PFSK-1 (cell line): Measurements from ENCODE around the gene RPL22L1.

ENCODE experiments used
- FOXP2 ChIP-seq: optimal IDR thresholded peaks from 2 replicates; pipeline ENCODE3; 2011; ENCODE audit warnings: borderline replicate concordance, control low read depth, inconsistent platforms; ENCODE audit not compliant: insufficient read depth; ENCODE audit errors: extremely low read length, extremely low read depth
- POLR2AphosphoS5 ChIP-seq: IDR thresholded peaks from 2 replicates; pipeline ENCODE4 v1.6.1; 2012; ENCODE audit warnings: low read depth, mild to moderate bottlenecking, control low read depth, low read length, moderate library complexity
- SIN3A ChIP-seq: IDR thresholded peaks from 2 replicates; pipeline ENCODE4 v1.6.1; 2012; ENCODE audit warnings: mild to moderate bottlenecking, low read length, moderate library complexity, borderline replicate concordance; ENCODE audit not compliant: insufficient read depth
- TAF1 ChIP-seq: IDR thresholded peaks from 2 replicates; pipeline ENCODE4 v1.6.1; 2012; ENCODE audit warnings: low read length, control low read depth, borderline replicate concordance; ENCODE audit not compliant: insufficient read depth
- TF ChIP-seq, protein P1 (sequence below), 2 experiments: IDR thresholded peaks; 2 replicates each; pipeline versions ENCODE4 v1.6.1 to v1.8.0; 2011 to 2012; ENCODE audit warnings: low read depth in 2 of 2, low read length in 2 of 2, control low read depth in 1 of 2, inconsistent platforms in 1 of 2, mild to moderate bottlenecking in 1 of 2, moderate library complexity in 1 of 2; ENCODE audit not compliant: insufficient read depth in 1 of 2

Gene RPL22L1

DNA sequence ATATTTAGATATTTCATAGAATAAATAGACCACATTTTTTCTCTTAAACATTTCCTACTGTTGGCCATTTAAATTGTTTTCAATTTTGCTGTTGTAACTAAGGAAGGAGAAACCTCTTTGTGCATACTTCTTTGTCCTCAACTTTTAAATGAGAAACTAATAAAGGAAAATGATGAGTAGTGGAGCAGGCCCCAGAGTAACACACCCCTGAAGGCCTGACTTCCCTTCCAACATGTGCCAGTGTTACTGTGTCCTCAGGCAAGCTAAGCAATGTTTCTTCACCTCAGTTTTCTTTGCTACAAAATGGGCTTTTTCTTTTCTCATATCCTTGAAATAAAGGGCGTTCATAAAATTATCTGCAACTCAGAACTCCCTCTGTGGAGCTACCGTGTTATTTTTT, 53.7 kb downstream of the RPL22L1 start:
- TF ChIP-seq SIN3A (no peak), TAF1 (no peak), POLR2AphosphoS5 (no peak), FOXP2 (no peak)
- TF ChIP-seq, protein P1, sequence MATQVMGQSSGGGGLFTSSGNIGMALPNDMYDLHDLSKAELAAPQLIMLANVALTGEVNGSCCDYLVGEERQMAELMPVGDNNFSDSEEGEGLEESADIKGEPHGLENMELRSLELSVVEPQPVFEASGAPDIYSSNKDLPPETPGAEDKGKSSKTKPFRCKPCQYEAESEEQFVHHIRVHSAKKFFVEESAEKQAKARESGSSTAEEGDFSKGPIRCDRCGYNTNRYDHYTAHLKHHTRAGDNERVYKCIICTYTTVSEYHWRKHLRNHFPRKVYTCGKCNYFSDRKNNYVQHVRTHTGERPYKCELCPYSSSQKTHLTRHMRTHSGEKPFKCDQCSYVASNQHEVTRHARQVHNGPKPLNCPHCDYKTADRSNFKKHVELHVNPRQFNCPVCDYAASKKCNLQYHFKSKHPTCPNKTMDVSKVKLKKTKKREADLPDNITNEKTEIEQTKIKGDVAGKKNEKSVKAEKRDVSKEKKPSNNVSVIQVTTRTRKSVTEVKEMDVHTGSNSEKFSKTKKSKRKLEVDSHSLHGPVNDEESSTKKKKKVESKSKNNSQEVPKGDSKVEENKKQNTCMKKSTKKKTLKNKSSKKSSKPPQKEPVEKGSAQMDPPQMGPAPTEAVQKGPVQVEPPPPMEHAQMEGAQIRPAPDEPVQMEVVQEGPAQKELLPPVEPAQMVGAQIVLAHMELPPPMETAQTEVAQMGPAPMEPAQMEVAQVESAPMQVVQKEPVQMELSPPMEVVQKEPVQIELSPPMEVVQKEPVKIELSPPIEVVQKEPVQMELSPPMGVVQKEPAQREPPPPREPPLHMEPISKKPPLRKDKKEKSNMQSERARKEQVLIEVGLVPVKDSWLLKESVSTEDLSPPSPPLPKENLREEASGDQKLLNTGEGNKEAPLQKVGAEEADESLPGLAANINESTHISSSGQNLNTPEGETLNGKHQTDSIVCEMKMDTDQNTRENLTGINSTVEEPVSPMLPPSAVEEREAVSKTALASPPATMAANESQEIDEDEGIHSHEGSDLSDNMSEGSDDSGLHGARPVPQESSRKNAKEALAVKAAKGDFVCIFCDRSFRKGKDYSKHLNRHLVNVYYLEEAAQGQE (IDR thresholded peaks at IDR 0.05; ENCODE audit: insufficient read depth in 1 of 2, low read depth in 2 of 2, low read length in 2 of 2): no peak

- TF ChIP-seq FOXP2 (no peak), POLR2AphosphoS5 (no peak), TAF1 (no peak), SIN3A (no peak)
- TF ChIP-seq, protein P1 (IDR thresholded peaks at IDR 0.05; ENCODE audit: insufficient read depth in 1 of 2, low read depth in 2 of 2, low read length in 2 of 2): no peak
Observed at GRCh38 chr3:170815936-170816335, 54.1 kb downstream of the RPL22L1 start.

DNA sequence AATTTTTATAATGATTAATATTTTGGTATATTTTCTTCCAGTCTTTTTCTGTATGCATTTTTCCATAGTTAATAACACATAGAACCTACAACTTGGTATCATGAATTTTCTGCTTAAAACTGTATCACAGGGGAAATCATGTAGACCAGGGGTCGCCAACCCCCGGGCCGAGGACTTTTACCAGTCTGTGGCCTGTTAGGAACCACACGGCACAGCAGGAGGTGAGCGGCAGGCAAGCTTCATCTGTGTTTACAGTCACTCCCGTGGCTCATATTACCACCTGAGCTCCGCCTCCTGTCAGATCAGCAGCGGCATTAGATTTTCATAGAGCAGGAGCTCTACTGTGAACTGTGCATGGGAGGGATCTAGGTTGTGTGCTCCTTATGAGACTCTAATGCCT, 54.7 kb downstream of the RPL22L1 start:
- TF ChIP-seq SIN3A (no peak), TAF1 (no peak)
